ENCODE measurements around the gene SIL1. TPM values are rescaled to one million over a fixed set of nuclear protein-coding genes. Genes with fewer than 3 reads are reported as not detected.

SIL1 gene
- total RNA-seq, 4 donors from 2014 or later, result 28.6 to 48.1 (median 36.5) TPM

DNA sequence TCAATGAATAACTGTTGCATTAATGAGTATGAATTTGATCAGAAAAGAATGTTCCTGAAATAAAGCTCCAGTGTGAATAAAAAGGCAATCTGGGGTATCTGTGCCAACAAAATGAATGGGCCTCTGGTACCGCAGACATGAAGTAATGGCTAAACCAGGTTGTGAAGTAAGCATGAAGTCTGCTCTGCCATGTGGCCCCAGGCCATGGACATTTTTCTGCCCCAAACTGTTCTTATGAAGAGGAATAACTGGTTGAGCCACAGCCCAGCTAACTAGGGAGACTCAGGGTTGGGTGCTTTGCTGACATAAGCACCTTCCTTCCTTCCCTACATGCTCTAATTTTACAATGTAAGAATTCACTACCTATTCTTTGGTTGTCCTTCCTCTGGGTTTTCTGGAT lies 175.6 kb downstream of the SIL1 start:
- Histone ChIP-seq H3K4me3 (no peak overlapping the region), H3K4me1 (no peaks in the 10 kb centered on the region), H3K27ac (no peak overlapping the region), H3K9me3 (no peaks in the 10 kb centered on the region), H3K27me3 (no peaks in the 10 kb centered on the region), H3K36me3 (peaks cover 0 to 85% of the 10 kb centered on the region in 2 donors)
- TF ChIP-seq POLR2A (IDR thresholded peaks at IDR 0.05) (no peak), POLR2AphosphoS5 (IDR thresholded peaks at IDR 0.05) (no peak), EP300 (IDR thresholded peaks at IDR 0.05) (no peak)
- TF ChIP-seq, protein P1, sequence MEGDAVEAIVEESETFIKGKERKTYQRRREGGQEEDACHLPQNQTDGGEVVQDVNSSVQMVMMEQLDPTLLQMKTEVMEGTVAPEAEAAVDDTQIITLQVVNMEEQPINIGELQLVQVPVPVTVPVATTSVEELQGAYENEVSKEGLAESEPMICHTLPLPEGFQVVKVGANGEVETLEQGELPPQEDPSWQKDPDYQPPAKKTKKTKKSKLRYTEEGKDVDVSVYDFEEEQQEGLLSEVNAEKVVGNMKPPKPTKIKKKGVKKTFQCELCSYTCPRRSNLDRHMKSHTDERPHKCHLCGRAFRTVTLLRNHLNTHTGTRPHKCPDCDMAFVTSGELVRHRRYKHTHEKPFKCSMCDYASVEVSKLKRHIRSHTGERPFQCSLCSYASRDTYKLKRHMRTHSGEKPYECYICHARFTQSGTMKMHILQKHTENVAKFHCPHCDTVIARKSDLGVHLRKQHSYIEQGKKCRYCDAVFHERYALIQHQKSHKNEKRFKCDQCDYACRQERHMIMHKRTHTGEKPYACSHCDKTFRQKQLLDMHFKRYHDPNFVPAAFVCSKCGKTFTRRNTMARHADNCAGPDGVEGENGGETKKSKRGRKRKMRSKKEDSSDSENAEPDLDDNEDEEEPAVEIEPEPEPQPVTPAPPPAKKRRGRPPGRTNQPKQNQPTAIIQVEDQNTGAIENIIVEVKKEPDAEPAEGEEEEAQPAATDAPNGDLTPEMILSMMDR (IDR thresholded peaks at IDR 0.05), result no peak
- WGBS, 2 donors (ENCODE audit: low coverage in 1 of 2), result 86 to 100% methylated on average over 1 of the region's 1 CpG
- ATAC-seq, result no peak

- TF ChIP-seq POLR2A (IDR thresholded peaks at IDR 0.05), result no peak
- no peak for TF ChIP-seq EP300 (IDR thresholded peaks at IDR 0.05)
- no peak for TF ChIP-seq POLR2AphosphoS5 (IDR thresholded peaks at IDR 0.05)
- TF ChIP-seq, protein P1 (IDR thresholded peaks at IDR 0.05), result no peak
- Histone ChIP-seq H3K36me3 (peaks cover 0 to 92% of the 10 kb centered on the region in 2 donors), H3K27me3 (no peaks in the 10 kb centered on the region), H3K27ac (no peak overlapping the region), H3K4me3 (no peak overlapping the region), H3K9me3 (no peaks in the 10 kb centered on the region), H3K4me1 (no peaks in the 10 kb centered on the region)
- WGBS, 2 donors (ENCODE audit: low coverage in 1 of 2), result 87 to 96% methylated on average over 3 of the region's 3 CpGs
- ATAC-seq, result no peak
Measured at GRCh38 chr5:139021346-139021745, 176.8 kb downstream of the SIL1 start.

- 74 to 79% methylated on average over 3 of the region's 4 CpGs for WGBS, 2 donors (ENCODE audit: low coverage in 1 of 2)
- peaks cover 0 to 85% of the 10 kb centered on the region in 2 donors for H3K36me3 ChIP-seq
- H3K27ac ChIP-seq, result no peak overlapping the region
- no peaks in the 10 kb centered on the region for H3K4me1 ChIP-seq
- no peak for TF ChIP-seq EP300 (IDR thresholded peaks at IDR 0.05)
- TF ChIP-seq, protein P1 (IDR thresholded peaks at IDR 0.05), result no peak
- ATAC-seq, result no peak
- no peak overlapping the region for H3K4me3 ChIP-seq
- no peaks in the 10 kb centered on the region for H3K9me3 ChIP-seq
- H3K27me3 ChIP-seq, result no peaks in the 10 kb centered on the region
Measured at GRCh38 chr5:139019880-139020279, 178.3 kb downstream of the SIL1 start.

DNA sequence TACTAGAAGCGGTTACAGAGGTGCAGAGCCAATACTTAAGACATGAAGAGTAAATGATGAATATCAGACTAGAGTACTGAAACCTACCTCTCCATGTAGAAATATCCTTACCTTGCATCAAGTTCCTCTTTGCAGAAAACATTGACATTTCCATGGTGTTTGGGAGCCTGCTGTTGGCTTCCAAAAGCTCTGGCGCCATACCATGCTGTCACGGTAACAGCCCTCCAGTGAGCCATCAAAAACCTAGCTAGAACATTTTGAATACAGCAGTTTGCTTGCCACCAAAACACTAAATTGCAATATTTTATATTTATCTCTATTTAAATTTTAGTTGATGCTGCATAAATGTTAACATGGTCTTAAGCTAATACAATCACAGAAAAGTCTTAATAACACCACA lies 179.0 kb downstream of the SIL1 start:
- TF ChIP-seq POLR2A (IDR thresholded peaks at IDR 0.05), result no peak
- no peak for TF ChIP-seq POLR2AphosphoS5 (IDR thresholded peaks at IDR 0.05)
- TF ChIP-seq, protein P1 (IDR thresholded peaks at IDR 0.05), result no peak
- WGBS, 2 donors (ENCODE audit: low coverage in 1 of 2), result 92 to 94% methylated on average over 3 of the region's 3 CpGs
- H3K27me3 ChIP-seq, result no peaks in the 10 kb centered on the region
- H3K9me3 ChIP-seq, result no peaks in the 10 kb centered on the region
- peaks cover 0 to 79% of the 10 kb centered on the region in 2 donors for H3K36me3 ChIP-seq
- no peak overlapping the region for H3K4me3 ChIP-seq
- no peak for ATAC-seq
- H3K4me1 ChIP-seq, result no peaks in the 10 kb centered on the region
- H3K27ac ChIP-seq, result no peak overlapping the region

DNA sequence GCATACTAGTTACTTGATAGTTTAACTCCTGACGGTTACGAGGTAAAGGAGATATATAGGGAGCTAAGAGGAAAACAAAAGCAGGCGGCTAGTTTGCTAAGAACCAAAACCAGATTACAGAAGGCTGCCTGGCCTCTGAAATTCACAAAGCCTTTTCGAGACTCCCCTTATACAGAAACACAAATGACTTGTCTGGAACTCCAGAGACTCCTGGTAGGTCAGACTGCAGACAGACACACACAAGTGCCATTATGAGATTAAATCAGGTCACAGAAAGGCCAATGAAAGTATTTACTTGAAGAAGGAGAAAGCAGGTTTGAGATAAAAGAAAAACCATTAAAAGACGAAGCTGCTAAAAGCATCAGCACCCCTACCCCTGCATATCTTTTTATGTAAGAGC lies 180.5 kb downstream of the SIL1 start:
- H3K4me3 ChIP-seq, result no peak overlapping the region
- peaks cover 0 to 74% of the 10 kb centered on the region in 2 donors for H3K36me3 ChIP-seq
- TF ChIP-seq, protein P1 (IDR thresholded peaks at IDR 0.05), result no peak
- TF ChIP-seq POLR2AphosphoS5 (IDR thresholded peaks at IDR 0.05) (no peak), EP300 (IDR thresholded peaks at IDR 0.05) (no peak), POLR2A (IDR thresholded peaks at IDR 0.05) (no peak)
- ATAC-seq, result no peak
- no peaks in the 10 kb centered on the region for H3K9me3 ChIP-seq
- H3K27ac ChIP-seq, result no peak overlapping the region
- no peaks in the 10 kb centered on the region for H3K4me1 ChIP-seq
- H3K27me3 ChIP-seq, result no peaks in the 10 kb centered on the region
- 91 to 94% methylated on average over 5 of the region's 5 CpGs for WGBS, 2 donors (ENCODE audit: low coverage in 1 of 2)

Data from gastroesophageal sphincter (tissue), 4 donors.